Activated T-cell treated with anti-CD3 and anti-CD28 coated beads for 1 hour (primary cell): Measurements from ENCODE around the gene TBX10.
A peak's percentile ranks its signal among the peaks of the same experiment; 100 is the strongest.
"Not testable (repeated sequence)": the region's sequence is repeated elsewhere in the genome, so short reads cannot be mapped to it uniquely, and the experiment has no call there.

Experiments
- DNase-seq: peaks from one replicate; pipeline ENCODE4 v3.0.0-alpha.2; 2020; ENCODE audit warnings: low read depth

The TBX10 gene

DNA sequence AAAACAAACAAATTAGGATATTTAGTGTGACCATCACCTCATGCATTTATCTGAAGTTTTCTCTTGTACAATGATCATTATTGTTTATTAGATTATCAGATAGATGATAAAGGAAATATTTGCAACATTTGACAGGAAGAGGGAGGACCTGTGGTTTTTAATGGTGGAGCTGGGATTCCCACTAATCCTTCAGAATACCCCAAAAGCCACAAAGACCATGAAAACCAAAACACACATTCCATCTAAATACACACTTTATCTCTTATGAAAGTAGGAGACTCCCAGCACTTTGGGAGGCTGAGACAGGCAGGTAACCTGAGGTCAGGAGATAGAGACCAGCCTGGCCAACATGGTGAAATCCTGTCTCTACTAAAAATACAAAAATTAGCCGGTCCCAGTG lies 40.4 kb downstream of the TBX10 start:
- DNase-seq, result no peak

GRCh38 chr11:67597963-67598362 lies 41.6 kb downstream of the TBX10 start:
- DNase-seq, result not testable (repeated sequence)

- not testable (repeated sequence) for DNase-seq
Observed at GRCh38 chr11:67597458-67597857, 42.1 kb downstream of the TBX10 start.

GRCh38 chr11:67596753-67597300 lies 42.7 kb downstream of the TBX10 start:
- DNase-seq, result no peak

GRCh38 chr11:67594480-67594879 lies 45.1 kb downstream of the TBX10 start:
- no peak for DNase-seq

DNA sequence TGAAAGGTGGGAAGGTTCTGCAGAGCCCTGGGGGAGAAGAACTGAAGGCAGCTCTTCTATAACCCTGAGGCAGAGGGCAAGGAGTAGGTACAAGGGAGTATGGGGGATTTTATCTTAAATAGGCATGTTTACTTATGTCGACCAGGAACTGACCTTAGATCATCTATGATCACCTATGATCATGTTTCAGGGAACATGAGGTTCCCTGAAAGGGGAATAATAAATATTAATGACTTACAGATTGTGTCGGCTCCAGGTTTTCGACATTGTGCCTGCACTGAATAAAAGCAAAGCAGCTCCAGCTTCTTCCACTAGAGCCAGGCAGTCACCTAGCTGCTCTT lies 46.0 kb downstream of the TBX10 start:
- no peak for DNase-seq

- no peak for DNase-seq
Observed at GRCh38 chr11:67592880-67593564, 46.5 kb downstream of the TBX10 start.

GRCh38 chr11:67588899-67589415 lies 50.6 kb downstream of the TBX10 start:
- not testable (repeated sequence) for DNase-seq

GRCh38 chr11:67588136-67588503 lies 51.4 kb downstream of the TBX10 start:
- no peak for DNase-seq

DNA sequence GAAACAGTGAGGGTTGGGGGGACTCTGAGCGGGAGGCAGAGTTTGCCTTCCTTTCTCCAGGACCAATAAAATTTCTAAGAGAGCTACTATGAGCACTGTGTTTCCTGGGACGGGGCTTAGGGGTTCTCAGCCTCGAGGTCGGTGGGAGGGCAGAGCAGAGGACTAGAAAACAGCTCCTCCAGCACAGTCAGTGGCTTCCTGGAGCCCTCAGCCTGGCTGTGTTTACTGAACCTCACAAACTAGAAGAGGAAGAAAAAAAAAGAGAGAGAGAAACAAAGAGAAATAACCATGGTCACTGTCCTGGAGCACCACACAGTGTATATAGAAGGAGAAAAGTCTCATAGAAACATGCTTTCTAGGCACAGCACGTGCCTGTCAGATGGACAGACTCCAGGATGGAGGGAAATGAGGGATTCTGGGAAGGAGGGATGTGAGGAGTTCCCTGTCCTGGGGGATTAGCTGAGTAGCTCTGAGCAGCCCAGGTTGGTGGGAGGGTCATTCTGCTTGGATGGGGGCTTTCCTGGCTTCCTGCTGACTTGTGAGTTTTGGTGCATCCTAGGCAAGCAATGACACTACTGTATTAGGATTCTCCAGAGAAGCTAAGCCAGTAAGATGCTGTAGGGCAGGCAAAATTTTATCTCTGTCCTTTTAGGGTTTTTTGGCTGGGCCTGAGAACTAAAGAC lies 52.9 kb downstream of the TBX10 start:
- DNase-seq, result no peak

DNA sequence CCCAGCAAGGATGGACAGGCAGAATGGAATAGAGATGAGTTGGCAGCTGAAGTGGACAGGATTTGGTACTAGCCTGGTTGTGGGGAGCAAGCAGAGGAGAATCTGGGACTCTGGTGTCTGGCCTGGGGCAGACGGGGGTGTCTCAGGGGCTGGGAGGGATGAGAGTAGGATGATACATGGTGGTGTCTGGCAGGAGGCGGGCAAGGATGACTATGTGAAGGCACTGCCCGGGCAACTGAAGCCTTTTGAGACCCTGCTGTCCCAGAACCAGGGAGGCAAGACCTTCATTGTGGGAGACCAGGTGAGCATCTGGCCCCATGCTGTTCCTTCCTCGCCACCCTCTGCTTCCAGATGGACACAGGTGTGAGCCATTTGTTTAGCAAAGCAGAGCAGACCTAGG lies 53.7 kb downstream of the TBX10 start:
- DNase-seq, result no peak

DNA sequence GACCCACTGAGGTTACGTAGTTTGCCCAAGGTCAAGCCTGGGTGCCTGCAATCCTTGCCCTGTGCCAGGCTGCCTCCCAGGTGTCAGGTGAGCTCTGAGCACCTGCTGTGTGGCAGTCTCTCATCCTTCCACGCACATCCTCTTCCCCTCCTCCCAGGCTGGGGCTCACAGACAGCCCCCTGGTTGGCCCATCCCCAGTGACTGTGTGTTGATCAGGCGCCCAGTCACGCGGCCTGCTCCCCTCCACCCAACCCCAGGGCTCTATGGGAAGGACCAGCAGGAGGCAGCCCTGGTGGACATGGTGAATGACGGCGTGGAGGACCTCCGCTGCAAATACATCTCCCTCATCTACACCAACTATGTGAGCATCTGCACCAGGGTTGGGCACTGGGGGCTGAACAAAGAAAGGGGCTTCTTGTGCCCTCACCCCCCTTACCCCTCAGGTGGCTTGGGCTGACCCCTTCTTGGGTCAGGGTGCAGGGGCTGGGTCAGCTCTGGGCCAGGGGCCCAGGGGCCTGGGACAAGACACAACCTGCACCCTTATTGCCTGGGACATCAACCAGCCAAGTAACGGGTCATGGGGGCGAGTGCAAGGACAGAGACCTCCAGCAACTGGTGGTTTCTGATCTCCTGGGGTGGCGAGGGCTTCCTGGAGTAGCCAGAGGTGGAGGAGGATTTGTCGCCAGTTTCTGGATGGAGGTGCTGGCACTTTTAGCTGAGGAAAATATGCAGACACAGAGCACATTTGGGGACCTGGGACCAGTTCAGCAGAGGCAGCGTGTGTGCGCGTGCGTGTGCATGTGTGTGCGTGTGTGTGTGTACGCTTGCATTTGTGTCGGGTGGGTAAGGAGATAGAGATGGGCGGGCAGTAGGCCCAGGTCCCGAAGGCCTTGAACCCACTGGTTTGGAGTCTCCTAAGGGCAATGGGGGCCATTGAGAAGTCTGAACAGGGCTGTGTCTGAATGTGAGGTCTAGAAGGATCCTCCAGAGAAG lies 54.4 kb downstream of the TBX10 start:
- no peak for DNase-seq

DNA sequence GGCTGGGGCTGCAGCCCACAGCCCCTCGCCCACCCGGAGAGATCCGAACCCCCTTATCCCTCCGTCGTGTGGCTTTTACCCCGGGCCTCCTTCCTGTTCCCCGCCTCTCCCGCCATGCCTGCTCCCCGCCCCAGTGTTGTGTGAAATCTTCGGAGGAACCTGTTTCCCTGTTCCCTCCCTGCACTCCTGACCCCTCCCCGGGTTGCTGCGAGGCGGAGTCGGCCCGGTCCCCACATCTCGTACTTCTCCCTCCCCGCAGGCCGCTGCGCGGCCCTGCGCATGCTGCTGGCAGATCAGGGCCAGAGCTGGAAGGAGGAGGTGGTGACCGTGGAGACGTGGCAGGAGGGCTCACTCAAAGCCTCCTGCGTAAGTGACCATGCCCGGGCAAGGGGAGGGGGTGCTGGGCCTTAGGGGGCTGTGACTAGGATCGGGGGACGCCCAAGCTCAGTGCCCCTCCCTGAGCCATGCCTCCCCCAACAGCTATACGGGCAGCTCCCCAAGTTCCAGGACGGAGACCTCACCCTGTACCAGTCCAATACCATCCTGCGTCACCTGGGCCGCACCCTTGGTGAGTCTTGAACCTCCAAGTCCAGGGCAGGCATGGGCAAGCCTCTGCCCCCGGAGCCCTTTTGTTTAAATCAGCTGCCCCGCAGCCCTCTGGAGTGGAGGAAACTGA lies 55.2 kb downstream of the TBX10 start:
- DNase-seq, result no peak

- DNase-seq, result peak; percentile 69
Observed at GRCh38 chr11:67583247-67584204, 56.0 kb downstream of the TBX10 start, which contains the start of gene GSTP1. Gene GSTP1, plus strand, starts transcription at chr11:67583812. Its CDS starts 32 bp downstream, at chr11:67583844.

DNA sequence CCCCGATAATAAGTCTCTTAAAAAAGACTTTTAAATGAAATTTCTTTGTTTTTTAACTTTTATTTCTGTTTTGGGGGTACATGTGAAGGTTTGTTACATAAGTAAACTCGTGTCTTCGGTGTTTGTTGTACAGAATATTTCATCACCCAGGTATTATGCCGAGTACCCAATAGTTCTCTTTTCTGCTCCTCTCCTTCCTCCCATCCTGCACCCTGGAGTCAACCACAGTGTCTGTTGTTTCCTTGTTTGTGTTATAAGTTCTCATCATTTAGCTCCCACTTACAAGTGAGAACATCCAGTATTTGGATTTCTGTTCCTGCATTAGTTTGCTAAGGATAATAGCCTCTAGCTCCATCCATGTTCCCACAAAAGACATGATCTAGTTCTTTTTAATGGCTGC lies 57.6 kb downstream of the TBX10 start:
- no peak for DNase-seq

- DNase-seq, result no peak
Observed at GRCh38 chr11:67581469-67581868, 58.1 kb downstream of the TBX10 start.
